Islet precursor cell (in vitro differentiated cells): ENCODE measurements around the gene PLPP7.
"Not testable (repeated sequence)": the region's sequence is repeated elsewhere in the genome, so short reads cannot be mapped to it uniquely, and the experiment has no call there.

Experiments
- DNase-seq: peaks from one replicate; pipeline ENCODE4 v3.0.0-alpha.2; 2018

Gene PLPP7

DNA sequence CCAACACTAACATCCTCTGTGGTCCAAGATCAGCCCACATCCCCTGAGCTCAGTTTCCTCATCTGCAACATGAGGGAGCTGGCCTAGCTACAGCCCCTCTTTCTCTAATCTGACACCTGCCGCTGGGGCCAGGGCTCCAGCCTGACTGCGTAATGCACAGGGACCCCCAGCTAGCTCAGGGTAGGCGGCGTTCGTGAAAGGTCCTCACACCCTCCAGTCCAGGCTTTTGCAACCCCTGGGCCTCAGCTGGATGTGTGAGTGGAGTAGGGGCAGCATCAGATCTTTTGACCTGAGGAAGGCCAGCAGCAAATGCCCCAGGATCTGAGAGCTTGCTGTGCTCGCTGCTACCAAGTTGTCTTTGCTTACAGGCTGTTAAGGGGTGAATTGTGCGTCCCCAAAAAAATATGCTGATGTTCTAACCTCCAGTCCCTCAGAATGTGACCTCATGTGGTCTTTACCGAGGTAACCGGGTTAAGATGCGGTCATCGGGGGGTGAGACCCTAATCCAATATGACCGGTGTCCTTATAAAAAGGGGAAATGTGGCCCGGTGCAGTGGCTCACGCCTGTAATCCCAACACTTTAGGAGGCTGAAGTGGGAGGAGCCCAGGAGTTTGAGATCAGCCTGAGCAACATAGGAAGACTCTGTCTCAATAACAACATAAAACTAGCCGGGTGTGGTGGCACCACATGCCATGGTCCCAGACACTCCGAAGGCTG is 47.8 kb downstream of the PLPP7 start:
- DNase-seq, result no peak

DNA sequence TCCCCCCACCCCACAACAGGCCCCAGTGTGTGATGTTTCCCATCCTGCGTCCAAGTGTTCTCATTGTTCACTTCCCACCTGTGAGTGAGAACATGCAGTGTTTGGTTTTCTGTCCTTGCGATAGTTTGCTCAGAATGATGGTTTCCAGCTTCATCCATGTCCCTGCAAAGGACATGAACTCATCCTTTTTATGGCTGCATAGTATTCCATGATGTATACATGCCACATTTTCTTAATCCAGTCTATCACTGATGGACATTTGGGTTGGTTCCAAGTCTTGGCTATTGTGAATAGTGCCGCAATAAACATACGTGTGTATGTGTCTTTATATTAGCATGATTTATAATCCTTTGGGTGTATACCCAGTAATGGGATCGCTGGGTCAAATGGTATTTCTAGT is 49.7 kb downstream of the PLPP7 start:
- DNase-seq, result not testable (repeated sequence)

DNA sequence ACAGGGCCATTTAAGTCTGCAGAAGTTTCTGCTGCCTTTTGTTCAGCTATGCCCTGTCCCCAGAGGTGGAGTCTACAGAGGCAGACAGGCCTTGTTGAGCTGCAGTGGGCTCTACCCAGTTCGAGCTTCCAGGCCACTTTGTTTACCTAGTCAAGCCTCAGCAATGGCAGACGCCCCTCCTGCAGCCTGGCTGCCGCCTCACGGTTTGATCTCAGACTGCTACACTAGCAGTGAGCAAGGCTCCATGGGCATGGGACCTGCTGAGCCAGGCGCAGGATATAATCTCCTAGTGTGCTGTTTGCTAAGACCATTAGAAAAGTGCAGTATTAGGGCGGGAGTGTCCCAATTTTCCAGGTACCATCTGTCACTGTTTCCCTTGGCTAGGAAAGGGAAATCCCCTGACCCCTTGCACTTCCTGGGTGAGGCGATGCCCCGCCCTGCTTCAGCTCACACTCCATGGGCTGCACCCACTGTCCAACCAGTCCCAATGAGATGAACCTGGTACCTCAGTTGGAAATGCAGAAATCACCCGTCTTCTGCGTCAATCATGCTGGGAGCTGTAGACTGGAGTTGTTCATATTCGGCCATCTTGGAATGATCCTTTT is 55.5 kb downstream of the PLPP7 start:
- DNase-seq, result not testable (repeated sequence)

DNA sequence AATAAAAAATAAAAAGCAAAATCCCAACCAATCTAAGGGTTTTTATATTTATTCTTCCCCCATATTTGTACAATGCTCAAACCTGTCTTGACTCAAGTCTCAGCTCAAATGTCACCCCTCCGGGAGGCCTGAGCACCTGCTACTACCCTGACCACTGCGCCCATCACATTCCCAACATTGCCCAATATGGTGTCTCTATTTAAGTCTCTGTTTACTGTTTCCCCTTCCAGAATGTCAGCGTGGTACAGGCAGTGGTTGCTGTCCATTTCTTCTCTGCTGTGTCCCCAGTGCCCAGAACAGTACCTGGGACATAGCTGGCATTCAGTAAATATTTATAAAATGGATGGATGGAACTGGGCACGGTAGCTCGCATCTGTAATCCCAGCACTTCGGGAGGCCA is 57.0 kb downstream of the PLPP7 start:
- DNase-seq, result no peak

DNA sequence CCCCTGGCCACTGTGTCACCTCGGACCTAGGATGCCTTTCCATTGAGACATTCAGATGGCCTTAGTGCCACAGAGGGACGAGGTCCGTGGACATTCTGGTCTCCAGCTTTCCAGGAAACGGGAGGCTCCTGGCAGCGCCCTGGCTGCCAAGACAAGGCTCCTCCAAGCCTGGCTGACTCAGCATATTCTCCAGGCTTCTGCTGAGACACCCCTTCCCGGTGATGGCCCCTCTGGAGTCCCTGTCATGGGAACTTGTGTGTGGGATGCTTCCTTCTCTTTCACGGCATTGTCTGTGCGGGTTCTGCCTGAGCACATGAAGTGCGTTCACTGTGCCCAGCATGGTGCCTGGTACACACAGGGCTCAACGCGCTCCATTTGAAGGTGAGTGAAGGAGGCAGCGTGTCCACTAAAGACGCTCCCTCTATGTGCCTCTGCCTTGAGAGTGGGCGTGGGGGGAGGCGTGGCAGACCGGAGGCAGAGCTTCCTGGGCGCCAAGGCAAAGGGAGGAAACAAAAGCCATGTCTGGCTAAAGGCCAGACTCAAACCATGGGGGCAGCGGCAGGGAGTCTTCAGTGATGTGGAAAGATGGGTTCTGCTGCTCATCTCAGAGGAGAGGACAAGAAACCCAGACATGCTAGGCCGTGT is 58.0 kb downstream of the PLPP7 start:
- DNase-seq, result no peak

DNA sequence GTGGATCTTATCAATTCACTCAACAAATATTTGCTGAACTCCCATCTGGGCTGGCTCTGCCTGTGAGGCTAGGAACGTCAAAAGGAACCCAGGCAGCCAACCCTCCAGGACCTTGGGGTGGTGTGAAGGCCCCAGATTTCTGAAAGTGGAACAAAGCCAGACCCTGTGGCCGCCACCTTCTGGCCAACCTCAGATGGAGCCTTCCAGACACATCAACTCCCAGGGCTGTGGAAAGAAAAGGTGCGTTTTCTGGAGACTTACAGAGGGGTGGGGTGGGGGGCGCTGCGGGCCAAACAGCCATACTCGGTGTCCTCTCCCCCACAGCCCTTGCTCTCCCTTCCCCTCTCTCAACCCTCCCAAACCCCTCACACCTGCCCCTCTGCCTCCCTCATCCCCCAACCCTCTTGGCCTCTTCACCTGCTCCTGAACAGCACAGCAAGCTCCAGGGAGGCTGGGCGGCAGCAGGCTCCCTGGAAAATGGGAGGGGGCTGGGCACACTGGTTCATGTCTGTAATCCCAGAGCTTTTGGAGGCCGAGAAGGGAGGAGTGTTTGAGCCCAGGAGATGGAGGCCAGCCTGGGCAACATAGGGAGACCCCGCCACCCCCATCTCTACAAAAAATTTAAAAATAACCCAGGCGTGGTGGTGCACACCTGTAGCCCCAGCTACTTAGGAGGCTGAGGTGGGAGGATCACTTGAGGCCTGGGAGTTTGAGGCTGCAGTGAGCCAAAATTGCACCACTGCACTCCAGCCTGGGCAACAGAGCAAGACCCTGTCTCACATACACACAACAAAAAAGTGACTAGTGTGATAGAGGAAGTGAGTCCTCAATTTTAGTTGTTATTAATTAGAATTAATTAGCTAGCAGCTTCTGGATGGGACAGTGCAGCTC is 59.4 kb downstream of the PLPP7 start:
- DNase-seq, result no peak

DNA sequence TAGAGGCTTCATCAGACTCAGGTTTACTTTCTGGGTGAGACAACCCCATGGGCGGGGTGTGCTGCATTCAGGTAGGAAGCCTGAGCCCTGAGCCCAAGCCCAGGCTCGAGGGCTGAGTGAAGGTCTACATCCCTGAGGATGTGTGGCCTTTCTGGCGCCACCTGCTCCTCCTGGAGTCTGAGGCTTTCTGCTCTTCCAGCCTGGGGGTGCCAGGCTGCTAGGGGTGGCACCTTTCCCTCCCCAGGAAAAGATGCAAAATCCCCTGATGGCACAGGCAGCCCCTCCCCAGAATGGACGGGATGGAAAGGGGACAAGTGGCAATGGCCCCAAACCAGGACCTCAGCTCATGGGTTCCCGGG is 60.0 kb downstream of the PLPP7 start:
- DNase-seq, result no peak

DNA sequence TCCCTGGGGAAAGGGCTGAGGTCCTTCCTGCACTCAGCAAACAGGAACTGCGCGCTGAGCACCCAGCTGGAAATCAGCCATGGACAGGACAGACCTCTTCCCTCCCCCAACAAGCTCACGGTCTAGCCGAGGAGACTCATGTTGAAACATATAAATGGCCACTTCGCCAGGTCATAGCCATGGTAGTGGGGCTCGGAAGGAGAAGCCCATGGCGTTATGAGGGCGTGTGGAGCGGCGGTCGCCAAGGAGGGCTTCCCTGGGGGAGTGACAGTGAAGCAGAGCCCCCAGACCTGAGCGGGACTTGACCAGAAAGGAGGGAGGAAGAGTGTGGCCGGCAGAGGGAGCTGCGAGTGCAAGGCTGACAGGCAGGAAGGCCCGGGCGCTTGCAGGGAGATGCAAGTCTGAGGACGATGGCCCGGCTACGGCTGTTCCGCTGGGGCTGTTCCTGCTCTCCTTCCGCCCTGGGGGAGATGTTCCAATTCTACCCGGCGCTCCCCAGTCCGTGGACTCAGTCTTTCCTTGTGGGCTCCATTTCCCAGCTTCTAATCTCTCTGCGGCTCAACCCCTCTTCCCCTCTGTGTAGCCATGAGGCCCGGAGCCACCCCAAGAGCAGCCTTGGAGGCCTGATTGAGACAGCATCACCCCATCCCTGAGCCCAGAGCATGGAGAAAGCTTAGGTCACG is 60.5 kb downstream of the PLPP7 start:
- peak; percentile 94 for DNase-seq

DNA sequence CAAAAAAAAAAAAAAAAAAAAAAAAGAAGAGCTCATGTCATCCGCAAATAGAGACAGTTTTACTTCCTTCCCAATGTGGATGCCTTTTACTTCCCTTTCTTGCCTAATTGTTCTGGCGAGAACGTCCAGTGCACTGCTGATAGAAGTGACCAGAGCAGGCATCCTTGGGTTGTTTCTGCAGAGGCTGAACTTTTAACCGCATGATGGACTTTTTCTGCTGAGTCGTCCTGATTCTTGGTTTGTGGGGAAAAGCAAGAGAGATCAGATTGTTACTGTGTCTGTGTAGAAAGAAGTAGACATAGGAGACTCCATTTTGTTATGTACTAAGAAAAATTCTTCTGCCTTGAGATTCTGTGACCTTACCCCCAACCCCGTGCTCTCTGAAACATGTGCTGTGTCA is 67.0 kb downstream of the PLPP7 start:
- DNase-seq, result not testable (repeated sequence)

DNA sequence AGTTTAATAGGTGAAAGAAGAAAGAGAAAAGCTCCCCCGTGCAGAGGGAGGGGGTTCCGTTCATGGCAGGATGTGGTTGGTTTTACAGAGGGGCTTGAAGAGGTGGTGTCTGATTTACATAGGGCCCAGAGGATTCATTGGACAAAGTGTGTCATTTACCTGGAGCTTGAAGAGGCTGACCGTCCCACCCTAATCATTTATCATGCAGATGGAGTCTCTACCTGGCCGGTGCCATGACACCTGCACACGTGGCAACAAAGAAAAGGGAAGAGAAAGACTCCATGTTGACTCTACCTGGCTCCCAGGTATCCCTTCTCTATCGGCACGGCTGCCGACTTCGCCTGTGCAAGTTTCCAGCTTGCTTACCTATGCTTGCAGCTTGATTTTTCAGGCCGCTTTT is 69.0 kb downstream of the PLPP7 start:
- DNase-seq, result no peak
